ENCODE measurements around the gene PTPN13. TPM values are rescaled to one million over a fixed set of nuclear protein-coding genes. Genes with fewer than 3 reads are reported as not detected.
A peak's percentile ranks its signal among the peaks of the same experiment; 100 is the strongest.

The PTPN13 gene
- total RNA-seq (2014; rRNA removed; shearing (Covaris generic)) (42.7 and 43.2 TPM in 2 replicates), polyA plus RNA-seq (2016; fragmentation: Nextera tagmentation; extraction: Ambion mirVana) (11.6 and 13.0 TPM in 2 replicates)

GRCh38 chr4:86593688-86594558, at the start of gene PTPN13:
TSS of gene PTPN13 (plus strand) at chr4:86594315. CDS start at chr4:86635257, 40,942 bp downstream.
- H3K9me3 ChIP-seq (ENCODE audit: low read depth), result no peaks in the 10 kb centered on the region
- in situ Hi-C loops (cut with MboI), result no loop called here
- no peaks in the 10 kb centered on the region for H3K27me3 ChIP-seq (replicated peaks; ENCODE audit: insufficient read depth)
- no peaks in the 10 kb centered on the region for H3K36me3 ChIP-seq (ENCODE audit: low read depth)
- H3K4me3 ChIP-seq, result peak within 1 kb of the TSS; percentile 98
- no peaks in the 10 kb centered on the region for H3K9me2 ChIP-seq (ENCODE audit: insufficient read depth)
- H4K20me1 ChIP-seq (ENCODE audit: insufficient read depth), result no peaks in the 10 kb centered on the region
- H3K27ac ChIP-seq, result peak within 1 kb of the TSS; percentile 96
- peaks cover 30% of the 10 kb centered on the region for H3F3A ChIP-seq (ENCODE audit: insufficient read depth)
- peak within 1 kb of the TSS; percentile 97 for H3K4me2 ChIP-seq (ENCODE audit: unreplicated experiment)
- TF ChIP-seq EZH2phosphoT487 (IDR thresholded peaks at IDR 0.05; ENCODE audit: insufficient read depth, low read depth) (no peak), EZH2 (IDR thresholded peaks at IDR 0.05; ENCODE audit: insufficient read depth, poor library complexity, severe bottlenecking) (no peak)
- peaks cover 34% of the 10 kb centered on the region for H3K4me1 ChIP-seq (ENCODE audit: insufficient read depth)
- peak within 1 kb of the TSS; percentile 96 for H3K9ac ChIP-seq
- H2AFZ ChIP-seq, result peak within 1 kb of the TSS; percentile 96
- 2 to 6% methylated on average over 41 to 47 of the region's 60 CpGs for WGBS, 2 experiments (ENCODE audit: low coverage in 1 of 2, low lambda C conversion rate in 2 of 2, missing lambda C conversion rate in 2 of 2)
- H3K79me2 ChIP-seq (ENCODE audit: insufficient read depth), result peaks cover 32% of the 10 kb centered on the region
- DNase-seq, result peak; percentile 99

GRCh38 chr4:86547140-86547539, 47.0 kb upstream of the PTPN13 start:
- no peaks in the 10 kb centered on the region for H4K20me1 ChIP-seq (ENCODE audit: insufficient read depth)
- 82 to 94% methylated on average over 9 to 22 of the region's 22 CpGs for WGBS, 2 experiments (ENCODE audit: low coverage in 1 of 2, low lambda C conversion rate in 2 of 2, missing lambda C conversion rate in 2 of 2)
- H3K36me3 ChIP-seq (ENCODE audit: low read depth), result no peaks in the 10 kb centered on the region
- no peak overlapping the region for H3K4me2 ChIP-seq (ENCODE audit: unreplicated experiment)
- H3K4me1 ChIP-seq (ENCODE audit: insufficient read depth), result peaks cover 11% of the 10 kb centered on the region
- H3F3A ChIP-seq (ENCODE audit: insufficient read depth), result peaks cover 7% of the 10 kb centered on the region
- H3K9me3 ChIP-seq (ENCODE audit: low read depth), result no peaks in the 10 kb centered on the region
- no peak overlapping the region for H2AFZ ChIP-seq
- no peak for DNase-seq
- H3K27ac ChIP-seq, result no peak overlapping the region
- in situ Hi-C loops (cut with MboI), result no loop called here
- no peaks in the 10 kb centered on the region for H3K79me2 ChIP-seq (ENCODE audit: insufficient read depth)
- H3K9me2 ChIP-seq (ENCODE audit: insufficient read depth), result no peaks in the 10 kb centered on the region
- H3K27me3 ChIP-seq (replicated peaks; ENCODE audit: insufficient read depth), result no peaks in the 10 kb centered on the region
- TF ChIP-seq EZH2phosphoT487 (IDR thresholded peaks at IDR 0.05; ENCODE audit: insufficient read depth, low read depth) (no peak), EZH2 (IDR thresholded peaks at IDR 0.05; ENCODE audit: insufficient read depth, poor library complexity, severe bottlenecking) (no peak)
- no peak overlapping the region for H3K4me3 ChIP-seq
- H3K9ac ChIP-seq, result no peak overlapping the region

GRCh38 chr4:86549163-86549788, 44.8 kb upstream of the PTPN13 start:
- H3K9ac ChIP-seq, result no peak overlapping the region
- H3K79me2 ChIP-seq (ENCODE audit: insufficient read depth), result no peaks in the 10 kb centered on the region
- no peaks in the 10 kb centered on the region for H4K20me1 ChIP-seq (ENCODE audit: insufficient read depth)
- H3K9me2 ChIP-seq (ENCODE audit: insufficient read depth), result no peaks in the 10 kb centered on the region
- 89 to 93% methylated on average over 4 of the region's 4 CpGs for WGBS, 2 experiments (ENCODE audit: low coverage in 1 of 2, low lambda C conversion rate in 2 of 2, missing lambda C conversion rate in 2 of 2)
- no peak overlapping the region for H3K4me3 ChIP-seq
- TF ChIP-seq EZH2 (IDR thresholded peaks at IDR 0.05; ENCODE audit: insufficient read depth, poor library complexity, severe bottlenecking), result no peak
- TF ChIP-seq EZH2phosphoT487 (IDR thresholded peaks at IDR 0.05; ENCODE audit: insufficient read depth, low read depth), result no peak
- H3F3A ChIP-seq (ENCODE audit: insufficient read depth), result peaks cover 3% of the 10 kb centered on the region
- no peak overlapping the region for H2AFZ ChIP-seq
- no peaks in the 10 kb centered on the region for H3K36me3 ChIP-seq (ENCODE audit: low read depth)
- DNase-seq, result peak; percentile 58
- no peak overlapping the region for H3K27ac ChIP-seq
- no peaks in the 10 kb centered on the region for H3K27me3 ChIP-seq (replicated peaks; ENCODE audit: insufficient read depth)
- H3K4me2 ChIP-seq (ENCODE audit: unreplicated experiment), result no peak overlapping the region
- H3K9me3 ChIP-seq (ENCODE audit: low read depth), result no peaks in the 10 kb centered on the region
- in situ Hi-C loops (cut with MboI), result no loop called here
- H3K4me1 ChIP-seq (ENCODE audit: insufficient read depth), result peaks cover 1% of the 10 kb centered on the region; the same call in 1 of the 2 replicates

- WGBS, 2 experiments (ENCODE audit: low coverage in 1 of 2, low lambda C conversion rate in 2 of 2, missing lambda C conversion rate in 2 of 2), result 89 to 100% methylated on average over 2 of the region's 2 CpGs
- Histone ChIP-seq H3K27ac (no peak overlapping the region), H3K36me3 (ENCODE audit: low read depth) (no peaks in the 10 kb centered on the region), H3F3A (ENCODE audit: insufficient read depth) (no peaks in the 10 kb centered on the region), H4K20me1 (ENCODE audit: insufficient read depth) (no peaks in the 10 kb centered on the region), H3K4me1 (ENCODE audit: insufficient read depth) (no peaks in the 10 kb centered on the region; the same call in 1 of the 2 replicates), H3K9me2 (ENCODE audit: insufficient read depth) (no peaks in the 10 kb centered on the region), H3K4me2 (ENCODE audit: unreplicated experiment) (no peak overlapping the region), H3K9ac (no peak overlapping the region), H3K27me3 (replicated peaks; ENCODE audit: insufficient read depth) (no peaks in the 10 kb centered on the region), H2AFZ (no peak overlapping the region), H3K4me3 (no peak overlapping the region), H3K9me3 (ENCODE audit: low read depth) (no peaks in the 10 kb centered on the region), H3K79me2 (ENCODE audit: insufficient read depth) (no peaks in the 10 kb centered on the region)
- no peak for TF ChIP-seq EZH2phosphoT487 (IDR thresholded peaks at IDR 0.05; ENCODE audit: insufficient read depth, low read depth)
- TF ChIP-seq EZH2 (IDR thresholded peaks at IDR 0.05; ENCODE audit: insufficient read depth, poor library complexity, severe bottlenecking), result no peak
- DNase-seq, result no peak
- in situ Hi-C loops (cut with MboI), result no loop called here
Observed at GRCh38 chr4:86551387-86551786, 42.7 kb upstream of the PTPN13 start.

Measured in GM23248 (cell line).